HG03342 (cell line): ENCODE measurements around the gene RHOB.
"Not testable (repeated sequence)": the region's sequence is repeated elsewhere in the genome, so short reads cannot be mapped to it uniquely, and the experiment has no call there.

Source experiments
- ATAC-seq: cut with Tn5 transposase; IDR thresholded peaks from one replicate; pipeline ENCODE4 v1.9.1; 2021; ENCODE audit warnings: mild to moderate bottlenecking, moderate library complexity; ENCODE audit not compliant: unreplicated experiment

The RHOB gene

GRCh38 chr2:20490300-20491181, 43.7 kb downstream of the RHOB start:
- ATAC-seq: no peak

DNA sequence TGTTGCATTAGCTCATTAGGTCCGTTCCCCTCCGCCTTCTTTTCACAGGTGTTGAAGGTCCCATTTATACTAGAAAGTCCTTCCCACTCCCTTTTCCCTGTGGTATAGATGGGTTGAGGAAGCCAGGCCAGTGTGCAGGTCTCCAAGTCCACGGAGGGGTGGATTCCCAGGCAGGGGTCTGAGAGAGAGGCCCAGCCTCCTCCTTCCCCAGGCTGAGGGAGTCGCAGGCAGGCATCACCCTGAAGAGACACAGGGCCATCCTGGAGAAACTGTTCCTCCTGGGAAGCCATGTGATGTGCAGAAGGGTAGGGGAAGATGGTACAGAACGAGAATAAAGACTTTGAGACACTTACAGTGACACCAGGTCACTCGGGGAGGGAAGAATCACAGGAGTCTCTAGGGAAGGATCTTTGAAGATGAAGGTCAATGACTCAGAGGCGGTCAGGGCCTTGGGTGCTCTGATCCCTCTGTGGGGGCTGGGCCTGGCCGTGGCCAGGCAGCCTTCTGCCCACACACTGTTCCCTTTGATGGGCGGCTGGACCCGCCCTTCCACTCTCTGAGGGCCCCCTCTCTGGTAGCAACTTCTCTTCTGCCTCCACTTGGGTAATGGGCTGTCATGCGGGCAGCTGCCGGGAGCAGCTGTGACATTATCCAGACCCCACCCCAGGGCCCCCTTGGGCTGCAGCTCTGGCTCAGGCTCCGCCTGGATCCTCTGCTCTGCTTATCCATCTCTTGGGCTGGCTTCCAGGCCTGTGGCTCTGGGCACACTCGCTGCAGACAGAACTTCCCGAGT, 45.1 kb downstream of the RHOB start:
- no peak for ATAC-seq

GRCh38 chr2:20493095-20493494, 46.2 kb downstream of the RHOB start:
- not testable (repeated sequence) for ATAC-seq

DNA sequence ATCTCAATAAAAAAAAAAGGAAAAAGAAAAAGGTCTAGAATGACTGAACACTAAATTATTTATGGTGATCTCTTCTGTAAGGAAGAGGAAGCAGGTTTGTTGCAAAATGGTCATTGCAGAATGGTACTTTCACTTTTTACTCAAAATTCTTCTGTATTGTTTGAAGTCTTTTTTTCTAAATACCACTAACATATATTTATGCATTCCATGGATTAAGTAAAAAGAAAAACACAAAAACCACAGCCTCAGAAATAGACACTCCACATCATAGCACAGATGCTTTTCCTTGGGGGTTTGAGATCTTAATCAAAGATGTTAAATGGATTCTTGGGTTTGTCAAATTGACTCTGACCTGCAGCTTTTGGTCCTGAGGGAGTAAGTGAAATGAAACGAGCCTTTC, 47.4 kb downstream of the RHOB start:
- ATAC-seq: no peak

DNA sequence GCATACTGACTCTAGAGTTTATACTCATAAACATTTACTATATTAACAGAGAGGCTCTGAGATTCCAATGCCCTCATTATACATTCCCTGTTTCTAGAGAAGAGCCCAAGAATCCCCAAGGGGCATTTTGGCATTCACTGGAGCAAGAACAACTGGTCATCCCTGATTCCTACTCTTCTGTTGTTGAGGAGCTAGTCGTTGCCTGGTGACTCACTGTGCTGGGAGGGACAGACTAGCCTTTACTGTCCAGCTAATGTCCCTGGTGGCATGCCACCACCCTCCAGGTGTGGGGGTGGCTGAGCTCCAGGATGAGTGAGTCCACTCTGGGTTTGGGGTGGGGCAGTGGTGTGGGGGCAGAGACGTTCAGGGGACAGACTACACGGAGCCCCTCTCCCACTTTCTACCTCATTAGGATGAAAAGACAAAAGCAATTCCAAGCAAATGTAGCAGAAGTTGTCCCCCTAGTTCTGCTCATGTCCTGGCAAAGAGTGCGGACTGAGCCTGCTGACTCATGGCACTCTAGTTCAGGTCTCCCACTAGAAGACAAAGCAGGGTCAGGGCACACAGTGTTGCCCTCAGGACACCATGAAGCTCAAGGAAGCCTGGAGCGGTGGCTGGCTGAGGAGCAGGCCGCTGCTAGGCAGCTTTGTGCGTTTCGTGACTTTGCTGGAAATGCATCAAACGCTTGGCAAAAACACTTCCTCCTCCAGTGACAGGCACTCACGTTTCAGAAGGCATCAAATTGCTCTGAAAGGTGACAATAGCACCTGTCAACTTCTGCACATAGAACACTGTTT, 49.4 kb downstream of the RHOB start:
- no peak for ATAC-seq

DNA sequence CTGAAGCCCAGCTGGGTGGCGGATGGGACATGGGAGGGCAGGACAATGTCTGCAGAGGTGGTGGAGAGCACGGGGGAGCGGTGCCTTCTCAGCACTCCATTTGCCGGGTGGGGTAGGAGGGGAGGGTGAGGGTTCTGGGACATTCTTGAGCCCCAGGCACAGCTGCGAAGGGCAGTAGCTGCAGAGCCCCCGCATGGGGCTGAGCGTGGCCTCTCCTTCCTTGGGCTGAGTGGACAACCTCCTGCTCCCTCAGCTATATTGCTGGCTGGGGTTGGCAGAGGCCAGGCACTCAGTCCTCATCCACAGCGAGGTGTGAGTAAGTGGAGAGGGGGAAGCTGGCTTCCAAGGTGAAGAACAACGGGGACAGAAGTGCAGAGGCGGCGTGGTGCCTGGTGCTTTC, 50.1 kb downstream of the RHOB start:
- ATAC-seq: no peak
